ENCODE data around the gene CD74. TPM values are rescaled to one million over a fixed set of nuclear protein-coding genes. Genes with fewer than 3 reads are reported as not detected.

CD74 gene
- total and polyA plus RNA-seq, 2 of the 13 experiments (the other 11 are each of a cell fraction or from before 2014, with no cell fraction given) = 34.1 to 84.4 TPM

DNA sequence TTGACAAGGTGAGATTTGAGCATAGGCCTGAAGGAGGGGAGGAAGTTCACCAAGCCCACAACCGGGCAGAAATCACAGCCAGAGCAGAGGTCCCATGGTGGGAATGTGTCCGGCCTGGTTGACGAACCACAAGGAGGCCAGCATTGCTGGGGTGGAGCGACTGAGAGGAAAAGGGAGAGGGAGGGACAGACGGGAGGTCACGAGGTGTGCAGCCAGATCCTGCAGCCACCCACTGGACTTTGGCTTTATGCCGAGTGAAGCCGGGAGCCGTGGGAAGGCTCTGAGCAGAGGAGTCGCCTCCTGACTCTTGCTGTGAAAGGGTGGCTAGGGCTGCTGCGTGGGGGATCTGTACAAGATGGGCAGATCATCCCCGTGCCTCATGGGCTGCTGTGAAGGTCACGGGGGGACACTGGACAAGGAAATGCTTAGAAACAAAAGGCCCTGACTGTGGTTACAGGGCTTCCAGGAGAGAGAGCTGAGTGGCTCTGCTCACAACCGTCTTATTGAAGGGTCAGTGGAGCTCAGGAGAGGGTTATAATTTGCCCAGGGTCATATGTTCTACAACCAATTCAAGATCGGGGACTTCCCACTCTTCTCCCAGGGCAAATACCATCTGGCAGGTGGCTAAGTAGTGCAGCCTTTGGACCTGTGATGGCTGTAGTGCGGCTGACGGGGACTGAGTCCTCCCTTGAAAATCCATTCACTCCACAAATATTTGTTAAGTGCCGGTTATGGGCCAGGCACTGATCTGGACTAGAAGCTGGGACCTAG is 15.6 kb upstream of the CD74 start (continued):
- TF ChIP-seq, protein P1, sequence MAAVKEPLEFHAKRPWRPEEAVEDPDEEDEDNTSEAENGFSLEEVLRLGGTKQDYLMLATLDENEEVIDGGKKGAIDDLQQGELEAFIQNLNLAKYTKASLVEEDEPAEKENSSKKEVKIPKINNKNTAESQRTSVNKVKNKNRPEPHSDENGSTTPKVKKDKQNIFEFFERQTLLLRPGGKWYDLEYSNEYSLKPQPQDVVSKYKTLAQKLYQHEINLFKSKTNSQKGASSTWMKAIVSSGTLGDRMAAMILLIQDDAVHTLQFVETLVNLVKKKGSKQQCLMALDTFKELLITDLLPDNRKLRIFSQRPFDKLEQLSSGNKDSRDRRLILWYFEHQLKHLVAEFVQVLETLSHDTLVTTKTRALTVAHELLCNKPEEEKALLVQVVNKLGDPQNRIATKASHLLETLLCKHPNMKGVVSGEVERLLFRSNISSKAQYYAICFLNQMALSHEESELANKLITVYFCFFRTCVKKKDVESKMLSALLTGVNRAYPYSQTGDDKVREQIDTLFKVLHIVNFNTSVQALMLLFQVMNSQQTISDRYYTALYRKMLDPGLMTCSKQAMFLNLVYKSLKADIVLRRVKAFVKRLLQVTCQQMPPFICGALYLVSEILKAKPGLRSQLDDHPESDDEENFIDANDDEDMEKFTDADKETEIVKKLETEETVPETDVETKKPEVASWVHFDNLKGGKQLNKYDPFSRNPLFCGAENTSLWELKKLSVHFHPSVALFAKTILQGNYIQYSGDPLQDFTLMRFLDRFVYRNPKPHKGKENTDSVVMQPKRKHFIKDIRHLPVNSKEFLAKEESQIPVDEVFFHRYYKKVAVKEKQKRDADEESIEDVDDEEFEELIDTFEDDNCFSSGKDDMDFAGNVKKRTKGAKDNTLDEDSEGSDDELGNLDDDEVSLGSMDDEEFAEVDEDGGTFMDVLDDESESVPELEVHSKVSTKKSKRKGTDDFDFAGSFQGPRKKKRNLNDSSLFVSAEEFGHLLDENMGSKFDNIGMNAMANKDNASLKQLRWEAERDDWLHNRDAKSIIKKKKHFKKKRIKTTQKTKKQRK (IDR thresholded peaks at IDR 0.05; ENCODE audit: low read length) = no peak
- TF ChIP-seq ZNF766 (CRISPR knock-in tag; IDR thresholded peaks at IDR 0.05; ENCODE audit: borderline replicate concordance) (no peak), ZNF260 (CRISPR knock-in tag; IDR thresholded peaks at IDR 0.05; ENCODE audit: borderline replicate concordance, low read depth) (no peak), PATZ1 (CRISPR knock-in tag; IDR thresholded peaks at IDR 0.05) (0 out of 2 replicates have a peak, but pooled peaks have one; percentile 26), ZFP90 (CRISPR knock-in tag; IDR thresholded peaks at IDR 0.05; ENCODE audit: borderline replicate concordance) (no peak), ZBTB42 (CRISPR knock-in tag; IDR thresholded peaks at IDR 0.05) (no peak), JUND (CRISPR knock-in tag; IDR thresholded peaks at IDR 0.05) (no peak), ZNF20 (CRISPR knock-in tag; IDR thresholded peaks at IDR 0.05) (no peak), ZNF136 (CRISPR knock-in tag; IDR thresholded peaks at IDR 0.05; ENCODE audit: low read depth) (no peak), ZNF275 (CRISPR knock-in tag; IDR thresholded peaks at IDR 0.05; ENCODE audit: borderline replicate concordance) (no peak), SMAD9 (CRISPR knock-in tag; IDR thresholded peaks at IDR 0.05) (no peak), ZNF790 (CRISPR knock-in tag; IDR thresholded peaks at IDR 0.05; ENCODE audit: borderline replicate concordance) (no peak), ZNF281 (CRISPR knock-in tag; IDR thresholded peaks at IDR 0.05; ENCODE audit: borderline replicate concordance) (no peak; the same call in 1 of the 2 replicates), SOX13 (IDR thresholded peaks at IDR 0.05) (no peak), SOX13 (CRISPR knock-in tag; conservative IDR thresholded peaks at IDR 0.05 in 1 of 2, IDR thresholded peaks at IDR 0.05 in 1 of 2) (no peak), NFKB2 (CRISPR knock-in tag; IDR thresholded peaks at IDR 0.05; ENCODE audit: borderline replicate concordance) (no peak)
- TF ChIP-seq, protein P2, sequence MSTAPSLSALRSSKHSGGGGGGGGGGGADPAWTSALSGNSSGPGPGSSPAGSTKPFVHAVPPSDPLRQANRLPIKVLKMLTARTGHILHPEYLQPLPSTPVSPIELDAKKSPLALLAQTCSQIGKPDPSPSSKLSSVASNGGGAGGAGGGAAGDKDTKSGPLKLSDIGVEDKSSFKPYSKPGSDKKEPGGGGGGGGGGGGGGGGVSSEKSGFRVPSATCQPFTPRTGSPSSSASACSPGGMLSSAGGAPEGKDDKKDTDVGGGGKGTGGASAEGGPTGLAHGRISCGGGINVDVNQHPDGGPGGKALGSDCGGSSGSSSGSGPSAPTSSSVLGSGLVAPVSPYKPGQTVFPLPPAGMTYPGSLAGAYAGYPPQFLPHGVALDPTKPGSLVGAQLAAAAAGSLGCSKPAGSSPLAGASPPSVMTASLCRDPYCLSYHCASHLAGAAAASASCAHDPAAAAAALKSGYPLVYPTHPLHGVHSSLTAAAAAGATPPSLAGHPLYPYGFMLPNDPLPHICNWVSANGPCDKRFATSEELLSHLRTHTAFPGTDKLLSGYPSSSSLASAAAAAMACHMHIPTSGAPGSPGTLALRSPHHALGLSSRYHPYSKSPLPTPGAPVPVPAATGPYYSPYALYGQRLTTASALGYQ (CRISPR knock-in tag; IDR thresholded peaks at IDR 0.05) = no peak

Data from HepG2 (cell line).